ENCODE data around the gene ULK1.
A peak's percentile ranks its signal among the peaks of the same experiment; 100 is the strongest.
"Not testable (repeated sequence)": the region's sequence is repeated elsewhere in the genome, so short reads cannot be mapped to it uniquely, and the experiment has no call there.

ULK1 gene

DNA sequence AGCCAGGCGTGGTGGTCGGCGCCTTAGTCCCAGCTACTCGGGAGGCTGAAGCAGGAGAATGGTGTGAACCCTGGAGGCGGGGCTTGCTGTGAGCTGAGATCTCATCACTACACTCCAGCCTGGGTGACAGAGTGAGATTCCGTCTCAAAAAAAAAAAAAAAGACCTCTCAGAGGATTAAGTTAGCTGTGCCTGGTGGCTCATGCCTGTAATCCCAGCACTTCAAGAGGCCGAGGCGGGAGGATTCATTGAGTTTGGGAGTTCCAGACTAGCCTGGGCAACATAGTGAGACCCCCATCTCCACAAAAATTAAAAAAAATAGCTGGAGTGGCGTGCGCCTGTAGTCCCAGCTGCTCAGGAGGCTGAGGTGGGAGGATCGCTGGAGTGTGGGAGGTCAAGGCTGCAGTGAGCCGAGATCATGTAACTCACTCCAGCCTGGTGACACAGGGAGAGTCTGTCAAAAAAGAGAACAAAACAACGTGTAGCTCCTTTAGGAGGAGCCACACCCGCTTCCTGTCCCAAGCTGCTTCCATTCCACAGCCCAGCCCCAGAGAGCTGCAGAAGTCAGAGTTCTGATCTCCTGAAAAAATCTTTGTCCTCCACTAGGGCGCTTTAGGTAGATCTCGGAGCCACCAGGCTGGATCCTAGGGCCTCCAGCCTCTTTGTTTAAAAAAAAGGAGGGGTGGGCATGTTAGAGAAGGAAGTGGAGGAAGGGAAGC is 11.5 kb upstream of the ULK1 start:
- intact Hi-C loops (cut with DNase I), result no loop called here
- no peak for DNase-seq

DNA sequence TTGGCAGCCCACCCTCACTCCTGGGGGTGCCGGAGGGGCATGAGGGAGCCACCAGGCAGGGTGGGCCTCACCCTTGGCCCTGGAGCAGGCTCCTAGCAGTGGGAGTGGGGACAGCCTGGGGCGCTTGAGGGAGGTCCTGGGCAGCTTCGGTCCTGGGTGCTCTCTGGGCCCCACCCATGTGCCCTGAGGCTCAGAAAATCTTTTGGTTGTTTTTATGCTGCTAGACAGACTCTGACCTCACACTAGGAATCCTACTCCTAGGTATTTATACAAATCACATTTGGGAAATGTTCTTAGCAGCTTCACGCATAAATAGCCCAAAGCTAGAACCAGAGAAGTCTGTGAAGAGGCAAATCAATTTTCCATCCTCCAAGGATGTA is 10.9 kb upstream of the ULK1 start:
- DNase-seq, result no peak
- intact Hi-C loops (cut with DNase I), result no loop called here

DNA sequence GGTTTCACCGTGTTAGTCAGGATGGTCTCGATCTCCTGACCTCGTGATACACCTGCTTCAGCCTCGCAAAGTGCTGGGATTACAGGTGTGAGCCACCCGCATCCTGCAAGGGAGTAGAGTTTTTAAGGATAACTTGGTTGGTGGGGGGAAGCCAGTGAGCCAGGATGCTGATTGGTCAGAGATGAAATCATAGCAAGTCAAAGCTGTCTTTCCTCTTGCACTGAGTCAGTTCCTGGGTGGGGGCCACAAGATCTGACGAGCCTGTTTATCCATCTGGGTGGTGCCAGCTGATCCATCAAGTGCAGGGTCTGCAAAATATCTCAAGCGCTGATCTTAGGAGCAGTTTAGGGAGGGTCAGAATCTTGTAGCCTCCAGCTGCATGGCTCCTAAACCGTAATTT is 9.3 kb upstream of the ULK1 start:
- DNase-seq; intact Hi-C loops (cut with DNase I): not testable (repeated sequence)

DNA sequence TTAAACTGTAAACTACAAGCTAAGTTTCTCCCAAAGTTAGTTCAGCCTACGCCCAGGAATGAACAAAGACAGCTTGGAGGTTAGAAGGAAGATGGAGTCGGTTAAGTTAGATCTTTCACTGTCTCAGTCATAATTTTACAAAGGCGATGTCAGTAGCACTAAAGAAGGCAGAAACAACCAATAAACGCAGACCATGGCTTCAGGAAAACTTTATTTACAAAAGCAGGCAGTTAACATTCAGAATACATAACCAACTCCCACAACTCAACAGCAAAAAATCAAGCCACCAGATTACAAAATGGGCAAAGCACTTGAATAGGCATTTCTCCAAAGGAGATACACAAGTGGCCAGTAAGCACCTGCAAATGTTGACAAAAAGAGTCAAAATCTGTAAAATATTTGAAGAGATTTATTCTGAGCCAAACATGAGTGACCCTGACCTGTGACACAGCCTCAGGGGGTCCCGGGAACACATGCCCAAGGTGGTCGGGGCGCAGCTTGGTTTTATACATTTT is 8.8 kb upstream of the ULK1 start:
- no peak for DNase-seq
- intact Hi-C loops (cut with DNase I), result no loop called here

DNA sequence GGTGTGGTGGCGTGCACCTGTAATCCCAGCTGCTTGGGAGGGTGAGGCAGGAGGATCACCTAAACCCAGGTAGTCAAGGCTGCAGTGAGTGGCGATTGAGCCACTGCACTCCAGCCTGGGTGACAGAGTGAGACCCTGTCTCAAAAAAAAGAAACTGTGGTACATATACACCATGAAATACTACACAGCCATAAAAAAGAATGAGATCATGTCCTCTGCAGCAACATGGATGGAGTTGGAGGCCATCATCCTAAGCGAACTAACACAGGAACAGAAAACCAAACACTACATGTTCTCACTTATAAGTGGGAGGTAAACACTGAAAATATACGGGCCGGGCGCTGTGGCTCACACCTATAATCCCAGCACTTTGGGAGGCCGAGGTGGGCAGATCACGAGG is 2.7 kb upstream of the ULK1 start:
- intact Hi-C loops (cut with DNase I); DNase-seq: not testable (repeated sequence)

DNA sequence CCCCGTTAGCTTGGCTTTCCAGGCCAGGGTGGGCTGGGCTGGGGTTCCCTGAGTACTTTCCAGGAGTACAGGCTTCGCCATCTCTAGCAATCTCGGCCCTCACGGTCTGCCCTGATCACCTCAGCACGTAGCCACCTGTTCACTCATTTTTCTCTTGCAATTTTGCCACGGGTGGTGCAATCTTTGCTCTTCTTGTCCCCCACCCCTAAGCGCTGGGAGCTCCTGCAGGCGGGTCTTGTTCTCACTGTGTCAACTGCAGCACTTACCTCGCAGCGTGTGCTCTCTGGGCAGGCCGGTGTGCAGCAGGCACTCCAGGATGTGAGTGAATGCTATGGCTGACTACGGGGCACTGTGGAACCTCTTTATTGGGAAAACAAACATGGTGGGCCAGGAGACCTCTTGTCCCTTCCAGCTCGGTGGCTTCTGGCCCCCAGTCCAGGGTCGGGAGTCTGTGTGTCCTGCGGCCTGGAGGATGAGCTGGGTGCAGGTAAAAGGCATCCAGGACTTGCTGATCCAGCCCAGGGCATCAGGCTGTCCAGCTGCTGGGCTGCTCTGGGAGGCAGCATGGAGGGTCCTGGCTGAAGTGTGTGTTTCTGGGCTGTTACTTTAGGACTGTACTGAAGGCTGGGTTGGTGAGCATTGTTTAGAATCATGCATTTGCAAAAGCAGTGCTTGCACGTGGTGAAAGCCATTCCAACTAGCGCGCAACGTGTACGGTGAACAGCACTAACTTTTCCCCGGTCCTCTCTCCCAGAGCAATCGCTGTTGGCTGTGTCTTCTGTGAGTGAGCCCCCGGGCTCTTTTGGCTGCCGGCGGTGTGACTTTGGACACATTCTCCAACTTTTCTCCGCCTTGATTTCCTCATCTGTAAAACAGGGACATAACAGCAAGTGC is 1.5 kb upstream of the ULK1 start:
- peak in 1 of 42 donors; percentile 33 for DNase-seq
- intact Hi-C loops (cut with DNase I), result no loop called here

DNA sequence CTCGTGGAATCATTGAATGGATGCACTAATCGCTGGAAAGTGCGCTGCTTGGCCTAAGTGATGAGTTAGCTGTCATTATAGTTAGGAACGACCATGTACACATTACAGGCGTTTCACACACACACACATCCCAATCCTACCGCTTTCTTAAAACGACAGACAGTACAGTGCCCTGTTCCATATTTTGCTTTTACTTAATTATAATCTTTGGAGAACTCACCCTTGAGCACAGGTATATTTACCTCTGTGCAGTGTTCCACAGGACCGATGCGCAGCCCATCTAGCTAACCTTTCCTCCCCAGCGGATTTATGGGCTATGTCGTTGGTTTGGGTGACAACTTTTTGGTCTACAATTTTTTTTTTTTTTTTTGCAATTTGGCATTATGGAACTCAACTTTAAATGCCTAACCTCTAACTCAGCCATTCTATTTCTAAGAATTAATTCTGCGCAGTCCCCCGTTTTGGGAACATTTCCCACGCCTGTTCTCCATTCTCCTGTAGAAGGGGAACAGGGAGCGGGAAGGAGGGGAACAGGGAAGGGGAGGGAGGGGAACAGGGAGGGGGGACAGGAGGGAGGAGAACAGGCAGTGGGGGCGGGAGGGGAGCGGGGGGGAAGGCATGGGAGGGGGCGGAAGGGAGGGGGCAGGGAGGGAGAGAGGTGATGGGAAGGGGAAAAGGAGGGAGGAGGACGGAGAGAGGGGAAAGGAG is 663 bp upstream of the ULK1 start:
- DNase-seq, result peak in 1 of 42 donors; percentile 71

DNA sequence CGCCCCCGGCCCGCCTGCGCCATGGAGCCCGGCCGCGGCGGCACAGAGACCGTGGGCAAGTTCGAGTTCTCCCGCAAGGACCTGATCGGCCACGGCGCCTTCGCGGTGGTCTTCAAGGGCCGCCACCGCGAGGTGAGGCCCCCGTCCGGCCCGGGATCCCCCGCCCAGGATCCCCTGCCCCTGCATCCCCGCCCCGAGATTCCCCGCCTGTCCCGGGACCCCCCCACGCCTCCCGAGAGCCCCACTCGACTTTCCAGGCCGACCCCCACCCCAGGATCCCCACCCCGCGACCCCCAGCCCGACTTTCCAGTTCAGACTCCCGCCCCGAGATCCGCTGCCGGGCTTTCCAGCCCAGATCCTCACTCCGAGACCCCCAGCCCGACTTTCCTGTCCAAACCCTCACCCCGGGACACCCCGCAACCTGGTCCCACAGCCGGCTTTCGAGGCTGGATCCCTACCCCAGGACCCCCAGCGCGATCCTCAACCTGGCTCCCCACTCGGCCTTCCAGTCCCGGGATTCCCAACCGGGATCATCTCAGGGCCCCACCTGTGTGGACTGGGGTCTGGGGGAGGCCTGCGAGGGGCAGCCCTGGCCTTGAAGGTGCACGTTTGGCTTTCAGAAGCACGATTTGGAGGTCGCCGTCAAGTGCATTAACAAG is 688 bp downstream of the ULK1 start:
- peak in 2 of 42 donors; percentile 28 to 30 for DNase-seq
- intact Hi-C loops (cut with DNase I), result no loop called here

More for the DNA sequence above, 663 bp upstream of the ULK1 start:
- intact Hi-C loops (cut with DNase I), result no loop called here

DNA sequence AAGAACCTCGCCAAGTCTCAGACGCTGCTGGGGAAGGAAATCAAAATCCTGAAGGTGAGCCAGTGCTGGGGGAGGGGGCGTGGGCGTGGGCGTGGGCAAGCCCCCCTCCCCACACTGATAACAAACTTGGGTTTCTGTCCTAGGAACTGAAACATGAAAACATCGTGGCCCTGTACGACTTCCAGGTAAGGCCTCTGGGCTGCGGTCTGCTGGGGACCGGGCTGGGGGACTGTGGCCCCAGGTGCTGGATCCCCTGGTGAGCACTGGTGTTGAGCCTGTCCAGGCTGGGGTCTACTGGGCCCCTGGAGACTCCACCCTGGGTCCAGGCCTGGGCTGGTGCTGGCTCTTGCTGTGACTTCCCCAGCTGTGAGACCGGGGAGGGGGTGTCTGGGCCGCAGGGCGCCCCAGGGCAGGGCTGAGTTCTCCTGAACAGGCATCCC is 1.2 kb downstream of the ULK1 start:
- DNase-seq, result peak in 1 of 42 donors; percentile 32
- intact Hi-C loops (cut with DNase I), result no loop called here

DNA sequence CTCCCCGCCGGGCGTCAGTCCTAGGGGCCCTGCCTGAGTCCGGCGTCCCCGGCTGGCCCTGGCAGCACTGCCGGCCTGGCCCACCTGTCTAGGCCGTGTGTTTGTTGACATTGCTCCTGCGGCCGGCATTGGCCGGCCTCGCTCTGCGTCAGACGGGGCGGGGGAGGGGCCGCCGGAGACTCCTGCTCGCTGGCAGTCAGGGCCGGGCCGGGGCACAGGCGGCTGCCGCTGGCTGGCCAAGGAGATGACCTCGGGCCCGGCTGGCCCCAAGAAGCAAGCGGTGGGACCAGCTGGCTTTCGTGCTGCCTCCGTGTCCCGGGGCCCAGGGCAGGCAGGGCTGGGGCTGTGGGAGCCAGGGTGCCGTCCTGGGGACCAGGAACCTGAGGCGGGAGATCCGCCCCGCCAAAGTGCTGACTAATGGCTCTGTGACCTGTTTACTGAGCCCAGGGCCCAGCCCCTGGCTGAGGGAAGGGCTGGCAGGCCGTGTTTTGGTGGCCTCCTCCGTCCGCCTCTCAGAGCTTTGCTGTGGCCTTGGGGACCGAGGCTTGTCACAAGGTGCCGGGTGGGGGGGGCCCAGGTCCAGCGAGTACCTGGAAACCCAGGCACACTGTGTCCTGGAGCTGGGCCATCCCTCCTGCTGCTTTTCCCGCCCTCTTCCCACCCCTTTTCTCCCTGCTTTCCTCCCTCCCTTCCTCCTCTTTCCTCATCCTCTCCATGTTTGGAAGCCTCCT is 1.8 kb downstream of the ULK1 start:
- peak; percentile 53 to 89 (median 80) for DNase-seq
- intact Hi-C loops (cut with DNase I), result no loop called here

DNA sequence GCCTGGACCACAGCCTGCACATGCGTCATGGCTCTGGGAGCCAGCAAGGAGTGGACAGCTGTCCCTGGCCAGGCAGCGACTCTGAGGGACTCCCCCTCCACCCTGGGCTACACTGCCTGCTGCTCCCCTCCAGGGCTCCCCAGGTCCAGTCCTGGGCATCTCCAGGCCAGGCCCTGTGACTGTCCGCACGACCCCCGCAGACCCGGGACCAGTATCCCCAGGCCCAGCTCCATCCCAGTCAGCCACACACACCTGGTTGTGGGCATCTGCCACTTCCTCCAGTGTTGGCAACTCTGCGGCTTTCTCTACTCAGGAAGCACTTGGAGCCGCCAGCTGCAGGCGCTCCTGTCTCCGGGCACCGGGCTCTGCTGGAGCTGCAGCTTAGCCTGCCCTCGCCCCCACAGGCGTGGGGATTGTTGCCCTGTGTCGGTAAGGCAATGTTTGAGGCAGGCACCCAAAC is 2.4 kb downstream of the ULK1 start:
- intact Hi-C loops (cut with DNase I), result no loop called here
- DNase-seq, result peak in 40 of 42 donors; percentile 61 to 91 (median 76)

DNA sequence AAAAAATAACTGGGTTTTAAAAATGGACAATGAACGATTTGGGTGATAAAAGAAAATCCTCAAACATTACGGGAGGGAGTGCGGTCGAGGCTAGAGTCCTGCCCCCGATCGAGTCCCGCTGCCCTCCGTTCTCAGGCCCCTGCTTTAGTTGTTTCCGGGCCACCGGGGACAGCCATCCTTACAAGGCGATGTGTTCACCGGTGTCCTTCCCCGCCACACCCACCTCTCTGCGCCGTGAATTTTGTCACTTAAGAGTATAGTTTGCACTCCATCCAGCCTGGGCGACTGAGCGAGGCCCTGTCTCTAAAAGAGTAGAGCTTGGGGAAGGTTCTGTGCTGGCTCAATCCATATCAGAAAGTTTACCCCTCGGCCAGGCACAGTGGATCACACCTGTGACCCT is 2.9 kb downstream of the ULK1 start:
- peak in 5 of 42 donors; percentile 15 to 36 (median 28) for DNase-seq
- intact Hi-C loops (cut with DNase I), result no loop called here

DNA sequence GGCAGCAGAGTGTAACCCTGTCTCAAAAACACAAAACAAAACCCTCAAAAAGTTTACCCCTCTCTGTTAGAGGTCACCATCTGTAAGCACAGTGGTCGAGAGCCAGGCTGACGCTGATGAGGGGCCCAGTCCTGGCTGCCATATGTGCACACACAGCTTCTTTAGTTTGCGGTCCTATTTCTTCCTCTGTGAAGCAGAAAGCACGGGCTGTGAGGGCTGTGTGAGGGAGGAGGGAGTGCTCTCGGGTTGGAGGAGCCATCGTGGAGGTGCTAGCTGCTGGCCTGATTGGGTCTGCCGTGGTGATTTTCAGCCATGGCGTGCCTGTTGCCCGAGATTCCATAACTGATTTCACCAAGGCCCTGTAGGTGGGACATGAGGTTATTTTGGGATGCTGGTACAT is 3.5 kb downstream of the ULK1 start:
- intact Hi-C loops (cut with DNase I), result no loop called here

DNA sequence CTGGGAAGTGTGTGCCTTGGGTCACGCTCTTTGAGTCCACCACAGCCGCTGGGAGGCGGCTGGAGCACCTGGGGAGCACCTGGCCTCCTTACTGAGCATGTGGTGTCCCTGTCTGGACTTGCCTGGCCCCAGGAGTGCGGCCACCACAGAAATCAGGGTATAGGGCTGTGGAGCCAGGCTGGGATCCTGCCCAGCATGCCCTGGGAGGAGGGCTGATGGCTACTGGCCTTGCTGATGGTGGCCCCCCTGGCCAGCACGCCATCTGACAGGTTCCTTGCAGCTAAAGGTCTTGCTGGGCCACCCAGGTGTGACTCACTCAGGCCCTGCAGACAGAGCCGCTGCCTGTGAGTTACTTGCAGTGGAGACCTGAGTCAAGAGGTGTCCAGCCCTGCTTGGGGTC is 6.0 kb downstream of the ULK1 start:
- peak in 1 of 42 donors; percentile 34 for DNase-seq
- intact Hi-C loops (cut with DNase I), result no loop called here

More for the DNA sequence above, 3.5 kb downstream of the ULK1 start:
- DNase-seq, result peak in 5 of 42 donors; percentile 27 to 51 (median 30)

DNA sequence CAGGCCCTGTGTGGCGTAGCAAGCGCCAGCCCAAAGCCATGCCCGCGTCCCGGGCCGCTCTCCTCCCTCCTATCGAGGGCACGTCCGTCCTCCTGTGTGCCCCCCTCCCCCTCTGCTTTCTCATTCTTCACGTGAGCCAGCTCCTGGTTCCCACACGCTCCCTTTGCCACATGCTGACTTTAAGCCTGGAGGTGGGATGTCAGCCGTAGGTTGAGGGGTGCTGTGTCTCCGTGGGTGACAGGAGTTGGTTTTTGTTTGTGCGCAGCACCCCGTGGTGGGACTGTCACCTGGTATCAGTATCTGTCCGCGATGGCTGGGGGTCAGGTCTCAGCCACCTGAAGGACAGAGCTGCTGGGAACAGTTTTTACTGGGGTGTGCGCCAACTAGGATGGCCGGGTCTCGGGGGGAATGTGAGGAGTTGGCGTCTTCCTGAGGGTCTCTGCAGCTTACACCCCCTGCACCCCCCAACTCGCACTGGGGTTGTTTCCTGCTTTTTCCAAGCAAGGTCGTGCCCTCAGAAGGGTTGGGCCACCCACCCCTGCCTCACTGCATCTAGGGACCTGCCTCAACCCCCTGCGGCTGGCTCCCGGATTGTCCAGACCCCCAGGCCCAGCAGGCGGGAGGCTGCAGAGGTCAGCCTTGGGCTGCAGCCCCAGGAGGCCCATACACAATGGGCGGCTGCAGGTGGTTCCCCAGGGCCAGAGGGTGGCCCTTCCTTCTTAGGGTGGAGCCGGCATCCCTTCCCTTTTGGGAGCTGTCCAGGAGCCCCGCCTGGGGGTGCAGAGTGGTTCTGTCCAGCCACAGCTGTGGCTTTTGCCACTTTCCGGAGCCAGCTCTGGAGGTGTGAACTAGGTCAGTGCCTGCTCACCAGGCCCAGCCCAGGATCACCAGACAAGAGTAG is 7.3 kb downstream of the ULK1 start:
- DNase-seq, result peak in 24 of 42 donors; percentile 31 to 78 (median 60)
- intact Hi-C loops (cut with DNase I), result no loop called here

DNA sequence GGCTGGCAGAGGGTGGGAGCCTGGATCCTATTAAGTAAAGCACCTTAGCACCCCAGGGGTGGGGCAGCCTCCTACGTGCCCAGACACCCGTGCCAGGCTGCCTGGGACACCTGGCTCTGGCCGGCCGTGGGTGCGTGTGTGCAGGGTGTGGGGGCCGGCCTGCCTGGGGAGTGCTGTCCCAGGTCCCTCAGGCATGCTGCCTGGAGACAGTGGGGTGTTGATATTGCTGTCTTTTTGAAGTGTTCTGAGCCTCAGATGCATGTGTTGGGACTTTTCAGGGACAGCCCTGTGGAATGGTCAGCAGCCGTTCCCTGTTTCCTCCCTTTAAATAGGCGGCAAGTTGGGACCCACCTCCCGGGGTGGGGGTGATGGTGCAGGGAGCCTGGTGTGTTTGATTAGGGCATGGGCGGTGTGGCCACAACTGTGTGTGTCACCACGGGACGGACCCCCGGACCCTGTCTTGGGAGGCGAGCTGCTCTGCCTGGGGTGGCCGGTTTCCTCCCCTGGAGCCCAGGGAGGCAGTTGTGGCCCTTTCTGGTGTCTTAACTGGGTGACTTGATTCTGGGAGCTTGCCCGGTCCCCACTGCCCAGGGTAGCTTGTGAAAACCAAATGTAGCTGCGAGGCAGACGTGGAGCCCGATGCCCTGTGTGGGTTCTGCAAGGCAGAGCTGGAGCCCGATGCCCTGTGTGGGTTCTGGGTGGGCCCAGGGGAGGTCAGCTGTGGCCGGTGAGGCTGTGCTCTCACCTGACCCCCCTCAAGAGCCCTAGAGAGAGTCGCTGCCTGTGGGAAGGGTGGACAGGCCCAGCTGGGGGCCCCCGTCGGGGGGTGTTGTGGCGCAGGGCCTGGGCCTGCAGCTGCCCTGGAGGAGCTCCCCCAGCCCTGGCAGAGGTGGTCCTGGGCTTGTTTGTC is 8.2 kb downstream of the ULK1 start:
- DNase-seq, result peak in 3 of 42 donors; percentile 16 to 35 (median 25)
- intact Hi-C loops (cut with DNase I), result no loop called here
